BJ (cell line): ENCODE results near the gene TNFAIP2. TPM values are rescaled to one million over a fixed set of nuclear protein-coding genes. Genes with fewer than 3 reads are reported as not detected.

Experiments used
- CTCF ChIA-PET: fragments of 350-600 bp; formaldehyde crosslinking; extraction: SDS; loops from one replicate; lab custom pipeline; 2021; ENCODE audit warnings: antibody characterized with exemption, inconsistent platforms; lab: Yijun Ruan, JAX
- POLR2A ChIA-PET: fragments of 300-600 bp; sonication (Branson Sonifier 250); formaldehyde crosslinking; extraction: SDS; loops from one replicate; lab custom pipeline; 2021; ENCODE audit warnings: antibody characterized with exemption; lab: Charles Lee
- DNase-seq: peaks from one replicate; pipeline ENCODE4 v3.0.0-alpha.2; 2011; ENCODE audit warnings: low read depth
- H3K27me3 ChIP-seq: 2 replicates; pipeline ENCODE4 v1.6.0; 2011; ENCODE audit warnings: low read length; ENCODE audit not compliant: control insufficient read depth, insufficient read depth
- H3K36me3 ChIP-seq: 2 replicates; pipeline ENCODE4 v1.5.1; 2011; ENCODE audit warnings: low read length; ENCODE audit not compliant: control insufficient read depth, insufficient read depth
- H3K4me3 ChIP-seq: 2 replicates; pipeline ENCODE4 v1.5.1; 2011; ENCODE audit warnings: low read depth, mild to moderate bottlenecking, control low read depth, low read length
- polyA plus RNA-seq: library from polyadenylated mRNA; depleted of rRNA; stranded (reverse); fragments of >200 nt; gene quantifications from 2 replicates; pipeline ENCODE4 v1.2.3, GENCODE V29; 2011
- TF ChIP-seq, protein P1 (sequence below): IDR thresholded peaks from 2 replicates; pipeline ENCODE4 v1.5.1; 2011; ENCODE audit warnings: low read depth, mild to moderate bottlenecking, control low read depth, inconsistent platforms, low read length, moderate library complexity; ENCODE audit not compliant: insufficient read depth

TNFAIP2 gene
- polyA plus RNA-seq, 1 experiment, result 28.2 TPM

DNA sequence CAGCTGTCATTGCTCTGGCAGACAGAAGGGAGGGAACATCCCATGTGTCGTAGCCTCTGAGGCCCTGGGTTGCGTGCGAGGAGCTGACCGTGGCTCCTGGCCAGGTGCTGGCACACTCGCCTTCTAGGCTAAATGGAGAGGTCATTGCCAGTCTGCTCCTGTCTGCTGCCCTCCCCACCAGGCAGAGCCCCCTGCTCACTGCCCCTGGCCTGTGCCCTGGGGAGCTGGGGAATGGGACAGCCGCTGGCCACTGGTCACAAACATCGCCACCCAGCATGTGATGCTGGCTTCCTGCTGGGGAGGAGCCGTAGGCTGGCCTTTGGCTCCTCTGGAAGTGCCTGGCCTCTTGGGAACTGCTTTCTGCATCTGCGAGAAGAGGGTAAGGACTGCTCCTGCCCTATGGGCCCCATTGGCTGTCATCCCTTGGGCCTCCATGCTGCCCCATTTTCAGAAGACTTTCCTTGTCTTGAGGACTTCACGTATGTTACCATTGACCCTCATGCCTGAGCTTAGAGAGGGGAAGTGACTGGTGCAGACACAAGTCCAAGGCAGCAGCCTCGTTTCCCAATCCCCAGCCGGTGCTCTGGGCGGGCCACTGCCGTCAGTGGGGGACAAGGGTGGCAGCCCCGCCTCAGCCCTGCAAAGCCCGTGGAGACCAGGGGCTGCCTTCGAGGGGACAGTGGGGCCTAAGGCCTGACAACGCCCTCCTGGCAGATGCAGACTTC is 2.0 kb upstream of the TNFAIP2 start:
- Histone ChIP-seq H3K36me3 (no peaks in the 10 kb centered on the region), H3K4me3 (no peak overlapping the region), H3K27me3 (no peaks in the 10 kb centered on the region; the same call in 1 of the 2 replicates)
- ChIA-PET POLR2A (no interaction called here), CTCF (interaction anchor here (0.8 to 2.2 kb wide), 2 partner anchors 16 to 21 kb away, joined by 3 to 6 read pairs; no protein-coding TSS in a partner anchor)
- TF ChIP-seq, protein P1, sequence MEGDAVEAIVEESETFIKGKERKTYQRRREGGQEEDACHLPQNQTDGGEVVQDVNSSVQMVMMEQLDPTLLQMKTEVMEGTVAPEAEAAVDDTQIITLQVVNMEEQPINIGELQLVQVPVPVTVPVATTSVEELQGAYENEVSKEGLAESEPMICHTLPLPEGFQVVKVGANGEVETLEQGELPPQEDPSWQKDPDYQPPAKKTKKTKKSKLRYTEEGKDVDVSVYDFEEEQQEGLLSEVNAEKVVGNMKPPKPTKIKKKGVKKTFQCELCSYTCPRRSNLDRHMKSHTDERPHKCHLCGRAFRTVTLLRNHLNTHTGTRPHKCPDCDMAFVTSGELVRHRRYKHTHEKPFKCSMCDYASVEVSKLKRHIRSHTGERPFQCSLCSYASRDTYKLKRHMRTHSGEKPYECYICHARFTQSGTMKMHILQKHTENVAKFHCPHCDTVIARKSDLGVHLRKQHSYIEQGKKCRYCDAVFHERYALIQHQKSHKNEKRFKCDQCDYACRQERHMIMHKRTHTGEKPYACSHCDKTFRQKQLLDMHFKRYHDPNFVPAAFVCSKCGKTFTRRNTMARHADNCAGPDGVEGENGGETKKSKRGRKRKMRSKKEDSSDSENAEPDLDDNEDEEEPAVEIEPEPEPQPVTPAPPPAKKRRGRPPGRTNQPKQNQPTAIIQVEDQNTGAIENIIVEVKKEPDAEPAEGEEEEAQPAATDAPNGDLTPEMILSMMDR, result no peak
- DNase-seq, result no peak

DNA sequence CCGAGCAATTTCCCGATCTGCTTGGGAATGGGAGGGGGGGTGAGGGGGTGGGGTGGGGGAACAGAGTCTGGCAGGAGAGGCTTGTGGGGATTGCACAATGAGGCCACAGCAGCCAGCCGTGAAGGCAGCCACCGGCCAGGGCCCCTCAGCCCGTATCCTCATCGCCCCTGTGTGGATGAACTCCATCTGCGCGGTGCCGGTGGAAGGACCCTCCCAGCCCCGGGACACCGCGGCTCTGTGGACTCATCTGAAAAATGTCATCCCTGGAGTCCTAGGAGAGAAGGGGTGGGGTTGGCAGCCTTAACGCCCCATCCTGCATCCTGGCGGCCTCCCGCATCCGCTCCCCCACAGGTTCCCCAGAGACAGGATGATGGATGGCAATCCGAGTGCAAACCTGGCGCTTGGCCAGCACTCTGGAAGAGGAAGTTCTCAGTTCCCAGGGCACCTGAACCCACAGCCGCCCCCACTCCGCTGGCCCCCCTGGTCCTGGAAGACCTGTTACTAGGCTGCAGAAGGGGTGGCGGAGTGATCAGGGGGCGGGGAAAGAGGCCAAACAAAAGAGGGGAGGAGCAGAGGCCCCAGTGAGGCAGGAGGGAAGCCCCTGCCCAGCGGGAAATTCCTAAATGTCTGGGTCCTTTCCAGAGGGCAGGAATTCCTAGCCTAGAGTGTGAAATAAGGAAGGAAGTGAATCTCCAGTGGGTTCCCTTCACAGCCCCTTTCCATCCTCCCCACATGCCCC is 1.2 kb upstream of the TNFAIP2 start:
- no peak for DNase-seq
- Histone ChIP-seq H3K36me3 (no peaks in the 10 kb centered on the region), H3K27me3 (no peaks in the 10 kb centered on the region; the same call in 1 of the 2 replicates), H3K4me3 (no peak overlapping the region)
- TF ChIP-seq, protein P1, result no peak
- ChIA-PET POLR2A (no interaction called here), CTCF (interaction anchor here (0.6 to 2.2 kb wide), 2 partner anchors 17 to 22 kb away, joined by 3 to 6 read pairs; no protein-coding TSS in a partner anchor)

DNA sequence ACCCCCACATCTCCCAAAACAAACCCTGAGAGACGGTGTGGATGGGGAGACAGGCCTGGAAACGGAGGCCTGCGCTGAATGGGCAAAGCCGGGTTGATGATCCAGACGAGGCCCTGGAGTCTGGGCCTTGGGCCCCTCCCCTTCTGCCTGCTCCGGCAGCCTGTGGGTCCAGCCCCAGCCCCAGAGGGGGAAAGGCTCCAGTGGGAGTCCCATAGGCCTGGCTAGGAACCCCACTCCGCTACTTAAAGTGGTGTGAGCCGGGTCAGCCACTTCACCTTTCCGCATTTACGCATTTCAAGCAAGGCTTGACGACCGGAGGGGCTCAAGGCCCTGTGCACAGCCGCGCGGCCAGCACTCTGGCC is 695 bp upstream of the TNFAIP2 start:
- peak overlapping the region; percentile 57; the same call in 1 of the 2 replicates for H3K4me3 ChIP-seq
- peaks cover 1% of the 10 kb centered on the region; the same call in 1 of the 2 replicates for H3K36me3 ChIP-seq
- H3K27me3 ChIP-seq, result no peaks in the 10 kb centered on the region; the same call in 1 of the 2 replicates
- no peak for DNase-seq
- TF ChIP-seq, protein P1, result no peak
- ChIA-PET POLR2A (no interaction called here), CTCF (interaction anchor here (0.6 kb wide), 1 partner anchor 22 kb away, joined by 3 read pairs; no protein-coding TSS in a partner anchor)

DNA sequence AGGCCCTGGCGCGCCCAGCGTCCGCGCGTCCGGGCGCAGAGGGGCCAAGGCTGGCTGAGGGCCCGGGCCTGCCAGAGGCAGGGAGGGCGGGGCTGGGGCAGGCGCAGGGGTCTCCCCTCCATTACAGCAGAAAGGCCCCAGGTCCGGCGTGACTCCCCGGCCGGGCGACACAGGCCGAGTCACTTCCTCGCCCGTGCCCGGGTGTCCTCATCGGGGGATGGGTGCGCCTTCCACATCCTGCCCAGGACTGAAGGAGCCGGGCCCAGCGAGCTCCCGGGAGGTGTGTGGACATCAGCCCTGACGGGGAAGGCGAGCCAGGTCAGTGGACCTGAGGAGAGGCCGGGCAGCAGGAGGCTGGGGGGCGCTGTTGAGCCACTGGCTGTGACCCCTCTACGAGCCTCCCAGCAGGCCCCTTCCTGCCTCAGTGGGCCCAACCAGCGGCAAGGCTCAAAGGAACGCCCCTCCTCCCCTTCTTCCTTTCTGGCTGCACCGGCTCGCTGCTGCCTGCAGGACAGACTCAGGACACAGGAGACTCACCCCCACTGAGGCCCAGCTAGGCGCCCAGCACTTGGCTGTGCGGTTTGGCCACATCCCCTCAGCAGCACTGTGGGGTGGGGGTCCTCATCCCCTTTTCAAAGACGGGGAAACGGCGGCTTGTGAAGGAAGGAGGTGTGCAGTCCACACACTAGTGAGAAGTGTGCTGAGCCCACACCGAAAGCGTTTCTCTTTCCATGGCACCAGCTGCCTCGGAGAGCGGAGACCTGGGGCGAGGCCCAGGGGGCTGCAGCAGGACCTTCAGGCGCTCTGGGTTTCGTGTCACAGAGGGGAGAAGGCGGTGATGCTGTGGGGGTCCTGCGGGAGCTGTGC is 606 bp downstream of the TNFAIP2 start:
- TF ChIP-seq, protein P1, result peak; percentile 57
- CTCF ChIA-PET, result interaction anchor here (0.5 to 1.6 kb wide), 7 partner anchors 11 to 293 kb away, joined by 3 to 7 read pairs (median 5); no protein-coding TSS in a partner anchor
- DNase-seq, result no peak
- Histone ChIP-seq H3K4me3 (peak overlapping the region; percentile 57), H3K27me3 (no peaks in the 10 kb centered on the region; the same call in 1 of the 2 replicates), H3K36me3 (peaks cover 1% of the 10 kb centered on the region; the same call in 1 of the 2 replicates)
- POLR2A ChIA-PET, result no interaction called here
